Globus pallidus (tissue), 1 donor: ENCODE measurements around the gene NKX1-1.

Experiments
- DNase-seq: peaks from one replicate; pipeline ENCODE4 v3.0.0-alpha.2; 2015; ENCODE audit warnings: low spot score

NKX1-1 gene

DNA sequence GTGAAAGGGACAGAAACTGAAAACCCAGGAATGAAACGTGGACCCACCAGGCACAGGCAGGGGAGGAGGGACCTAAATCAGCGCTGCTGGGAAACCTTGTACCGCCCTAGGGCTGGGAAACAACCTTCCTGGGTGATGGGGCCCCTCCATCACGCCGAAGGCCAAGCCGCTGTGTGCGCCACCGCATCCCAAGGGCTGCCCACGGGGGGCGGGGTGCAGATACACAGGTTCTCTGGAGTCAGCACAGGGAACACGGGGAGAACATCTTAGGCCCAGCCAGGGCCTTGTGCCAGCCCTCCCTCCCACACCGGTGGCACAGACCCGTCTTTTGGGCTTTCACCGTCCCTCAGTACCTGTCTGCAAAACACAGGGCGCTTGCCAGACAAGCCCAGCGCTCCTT lies 46.3 kb downstream of the NKX1-1 start:
- DNase-seq = no peak

DNA sequence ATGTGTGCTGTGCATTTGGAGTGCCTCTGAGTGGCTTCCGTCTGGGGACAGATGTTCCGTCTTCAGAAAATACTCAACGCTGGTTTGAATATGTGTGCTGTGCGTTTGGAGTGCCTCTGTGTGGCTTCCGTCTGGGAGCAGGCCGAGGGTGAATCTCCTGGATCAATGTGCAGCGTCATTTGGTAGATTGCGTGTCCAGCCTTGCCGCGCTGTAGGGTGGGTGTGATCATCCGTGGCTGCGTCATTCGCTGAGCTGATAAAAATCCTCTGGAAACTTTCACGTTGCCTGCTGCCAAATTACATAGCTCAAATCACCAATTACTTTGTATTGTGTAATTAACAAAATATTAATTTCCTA lies 47.1 kb downstream of the NKX1-1 start:
- DNase-seq = no peak

GRCh38 chr4:1358421-1359143 lies 47.7 kb downstream of the NKX1-1 start:
- no peak for DNase-seq

DNA sequence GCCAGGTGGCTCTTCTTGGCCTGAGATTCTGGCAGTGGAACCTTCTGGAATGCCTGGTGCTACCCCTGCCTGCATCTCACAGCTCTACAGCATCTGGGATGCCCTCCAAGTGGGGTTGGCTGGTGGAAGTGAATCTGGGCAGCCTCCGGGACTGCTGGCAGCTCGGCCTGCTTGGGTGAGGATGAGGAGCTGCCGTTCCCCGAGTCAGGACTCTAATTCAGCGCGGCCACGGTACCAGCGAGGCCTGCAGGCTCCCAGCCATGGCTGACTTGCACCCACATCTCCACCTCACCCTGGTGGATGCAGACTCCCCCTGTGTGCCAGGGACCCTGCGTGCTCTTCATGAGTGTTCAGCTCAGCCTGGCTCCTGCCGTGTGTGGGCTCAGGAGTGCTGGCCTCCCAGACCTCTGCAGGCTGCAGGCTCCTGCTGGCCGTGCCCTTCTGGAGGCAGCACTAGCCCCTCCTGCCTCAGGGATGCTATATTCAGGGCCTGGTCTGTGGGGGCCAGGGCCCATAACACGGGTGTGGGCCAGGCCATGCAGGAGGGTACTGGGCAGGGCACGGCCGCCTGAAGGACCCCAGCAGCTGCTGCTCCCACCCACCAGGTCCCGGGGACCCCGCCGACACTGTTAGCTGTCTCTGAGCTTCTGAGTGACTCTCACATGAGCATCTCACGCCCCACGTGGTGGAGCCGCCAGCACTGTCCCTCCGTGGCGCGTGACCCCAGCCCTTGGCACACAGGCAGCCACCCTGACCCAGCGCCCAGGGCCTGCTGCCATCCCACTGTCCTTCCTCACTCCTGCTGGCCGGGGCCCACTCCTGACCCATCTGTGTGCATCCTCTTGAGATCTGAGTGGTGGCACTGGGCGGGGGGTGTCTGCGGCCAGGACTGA lies 48.6 kb downstream of the NKX1-1 start:
- DNase-seq = peak; percentile 61

DNA sequence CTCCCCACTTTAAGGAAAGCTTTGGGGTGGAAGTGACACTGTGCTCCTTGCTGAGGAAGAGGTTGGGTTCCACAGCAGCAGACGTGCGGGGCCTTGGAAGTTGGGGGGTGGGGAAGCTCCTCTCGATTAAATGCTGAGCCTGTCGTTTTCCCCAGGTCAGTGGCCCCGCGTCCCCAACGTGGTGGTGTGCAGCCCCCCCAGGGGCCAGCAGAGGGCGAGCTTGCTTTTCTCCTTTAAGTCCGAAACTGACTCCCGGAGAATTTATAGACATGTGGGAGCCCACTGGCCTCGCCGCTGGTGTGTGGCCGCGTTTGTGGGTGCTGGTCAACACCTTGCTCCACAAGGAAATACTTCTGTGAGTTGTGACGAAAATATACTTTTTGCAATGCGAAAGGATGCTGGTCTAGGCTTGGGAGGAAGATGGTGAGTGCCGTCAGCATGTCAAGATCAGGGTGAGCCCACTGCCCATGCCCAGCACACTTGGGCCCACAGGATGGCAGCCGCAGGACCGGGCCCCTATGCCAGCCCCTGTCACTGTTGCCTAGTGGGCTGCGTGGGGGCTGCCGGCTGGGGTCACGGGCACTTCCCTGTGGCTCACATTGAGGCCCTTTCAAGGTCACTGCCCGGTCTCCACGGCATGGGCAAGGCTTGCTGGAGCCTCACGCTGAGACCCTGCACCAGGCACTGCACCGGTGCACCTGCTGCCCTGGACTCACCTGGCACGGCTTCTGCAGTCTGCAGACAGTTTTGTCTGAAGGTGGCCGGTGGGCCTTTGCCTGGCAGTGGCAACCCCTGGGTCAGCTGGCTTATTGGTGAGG lies 49.9 kb downstream of the NKX1-1 start:
- DNase-seq = peak; percentile 53

- DNase-seq = no peak
These were observed 50.9 kb downstream of the NKX1-1 start for GRCh38 chr4:1355378-1355777.

GRCh38 chr4:1354983-1355275 lies 51.3 kb downstream of the NKX1-1 start:
- DNase-seq = no peak

DNA sequence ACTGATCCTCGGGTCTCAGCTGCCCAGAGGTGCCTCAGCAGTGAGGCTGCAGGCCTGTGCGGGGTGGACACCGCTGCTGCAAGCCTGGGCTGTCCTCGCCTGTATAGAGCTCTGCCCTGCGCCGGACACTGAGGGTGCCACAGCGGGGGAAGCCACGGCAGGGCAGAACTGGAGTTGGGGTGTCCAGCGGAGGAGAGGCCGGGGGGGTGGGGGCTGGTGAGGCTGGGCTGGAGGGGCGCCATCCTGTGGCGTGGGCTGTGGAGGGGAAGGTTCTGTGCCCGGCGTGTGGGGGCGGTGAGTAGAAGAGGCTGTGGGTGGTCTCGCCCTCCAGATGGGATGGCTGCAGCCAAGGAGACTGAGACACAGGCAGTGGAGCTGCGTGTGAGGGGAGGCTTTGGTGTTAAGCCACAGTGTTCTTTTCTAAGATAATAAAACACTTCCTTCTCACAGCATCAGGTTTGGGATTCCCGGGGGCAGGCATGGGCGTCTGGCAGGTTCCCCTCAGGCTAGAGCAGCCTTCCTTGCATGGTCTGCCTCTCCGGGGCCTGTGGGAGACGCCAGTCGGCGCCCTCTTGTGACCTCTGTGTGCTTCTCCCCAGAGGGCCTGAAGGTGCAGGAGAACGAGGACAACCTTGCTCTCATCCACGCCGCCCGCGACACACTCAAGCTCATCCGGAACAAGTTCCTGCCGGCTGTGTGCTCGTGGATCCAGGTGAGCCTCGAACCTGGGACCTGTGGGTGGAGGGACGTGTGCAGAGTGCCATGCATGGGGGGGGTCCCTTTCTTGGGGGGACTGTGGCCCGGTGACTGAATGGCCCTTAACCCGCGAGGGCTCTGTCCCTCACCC lies 51.9 kb downstream of the NKX1-1 start:
- DNase-seq = no peak

GRCh38 chr4:1353186-1354055 lies 52.8 kb downstream of the NKX1-1 start:
- no peak for DNase-seq
